Activated CD8-positive, alpha-beta memory T cell treated with anti-CD3 and anti-CD28 coated beads, Interleukin-2, amount 50 U/mL, for 24 hours (primary cell): ENCODE measurements around the gene VTA1.

Experiments
- DNase-seq: peaks from one replicate; pipeline ENCODE4 v3.0.0-alpha.2; 2020; ENCODE audit errors: extremely low read depth

The VTA1 gene

DNA sequence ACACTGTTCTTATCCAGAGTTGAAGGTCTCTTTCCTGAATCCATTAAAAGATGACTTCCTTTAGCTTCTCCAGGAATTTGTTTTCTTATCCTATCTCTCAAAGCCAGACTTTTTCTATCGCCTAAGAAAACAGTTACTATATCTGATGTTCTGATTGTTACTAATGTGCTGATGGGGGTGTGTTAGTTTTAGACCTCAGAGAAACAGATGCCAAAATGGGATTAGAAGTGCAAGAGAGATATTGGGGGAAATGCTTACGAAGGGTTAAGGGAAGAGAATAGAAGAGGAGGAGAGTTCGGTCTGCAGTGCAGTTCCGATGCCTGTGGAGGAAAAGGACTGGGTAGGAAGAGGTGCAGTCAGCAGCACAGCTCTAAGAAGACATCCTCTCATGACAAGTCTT is 119.0 kb downstream of the VTA1 start:
- no peak for DNase-seq

DNA sequence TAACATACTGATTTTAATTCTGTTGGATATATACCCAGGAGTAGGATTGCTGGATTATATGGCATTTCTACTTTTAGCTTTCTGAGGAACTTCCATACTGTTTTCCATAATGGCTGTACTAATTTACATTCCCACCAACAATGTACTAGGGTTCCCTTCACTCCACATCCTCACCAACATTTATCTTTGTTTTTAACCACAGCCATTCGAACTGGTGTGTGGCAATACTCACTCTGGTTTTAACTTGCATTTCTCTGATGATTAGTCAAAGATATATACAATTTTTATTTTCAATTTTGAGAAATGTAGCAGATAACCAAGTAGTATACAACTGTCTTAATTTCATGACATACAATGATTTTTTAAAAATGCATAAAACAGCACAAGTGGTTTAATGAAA is 124.4 kb downstream of the VTA1 start:
- no peak for DNase-seq
